ENCODE results near the gene CLCN2.

DNA sequence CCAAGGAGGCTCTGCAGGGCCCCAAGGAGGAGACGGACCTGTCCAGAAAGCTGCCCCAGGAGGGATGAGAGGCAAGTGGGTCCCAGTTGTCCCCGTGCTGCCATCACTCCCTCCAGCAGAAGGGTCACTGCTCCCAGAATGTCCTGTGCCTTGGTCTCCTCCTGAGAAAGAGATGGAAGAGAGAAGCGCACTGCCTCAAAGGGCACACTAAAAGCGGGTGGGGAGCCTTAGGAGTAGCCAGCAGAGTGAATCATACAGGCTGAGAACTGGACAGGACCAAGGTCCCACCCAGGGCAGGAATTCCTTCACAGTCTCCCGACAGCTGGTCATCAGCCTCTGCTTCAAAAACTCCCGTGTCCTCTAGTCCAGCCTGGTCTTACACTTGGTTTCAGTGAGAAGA is 12.0 kb upstream of the CLCN2 start:
- TF ChIP-seq TAF1 (IDR thresholded peaks at IDR 0.05; ENCODE audit: low read depth, low read length) (no peak), ZNF274 (IDR thresholded peaks at IDR 0.05; ENCODE audit: borderline replicate concordance, extremely low read depth, low read length) (no peak), RFX5 (IDR thresholded peaks at IDR 0.05; ENCODE audit: borderline replicate concordance, low read depth, low read length) (no peak), JUN (IDR thresholded peaks at IDR 0.05; ENCODE audit: low read depth, low read length) (no peak), POLR2A (IDR thresholded peaks at IDR 0.05; ENCODE audit: control extremely low read depth in 1 of 2, low read depth in 2 of 2, low read length in 2 of 2) (no peak), RAD21 (IDR thresholded peaks at IDR 0.05 in 1 of 2, conservative IDR thresholded peaks at IDR 0.05 in 1 of 2; ENCODE audit: low read depth in 2 of 2, low read length in 2 of 2) (no peak), SP2 (IDR thresholded peaks at IDR 0.05; ENCODE audit: low read length) (no peak), RNF2 (IDR thresholded peaks at IDR 0.05; ENCODE audit: borderline replicate concordance, low read depth, low read length, missing control alignments, poor library complexity, severe bottlenecking) (no peak), POLR2AphosphoS5 (IDR thresholded peaks at IDR 0.05; ENCODE audit: low read depth, low read length) (no peak), KDM1A (IDR thresholded peaks at IDR 0.05; ENCODE audit: borderline replicate concordance, low read length) (no peak)
- TF ChIP-seq, protein P1, sequence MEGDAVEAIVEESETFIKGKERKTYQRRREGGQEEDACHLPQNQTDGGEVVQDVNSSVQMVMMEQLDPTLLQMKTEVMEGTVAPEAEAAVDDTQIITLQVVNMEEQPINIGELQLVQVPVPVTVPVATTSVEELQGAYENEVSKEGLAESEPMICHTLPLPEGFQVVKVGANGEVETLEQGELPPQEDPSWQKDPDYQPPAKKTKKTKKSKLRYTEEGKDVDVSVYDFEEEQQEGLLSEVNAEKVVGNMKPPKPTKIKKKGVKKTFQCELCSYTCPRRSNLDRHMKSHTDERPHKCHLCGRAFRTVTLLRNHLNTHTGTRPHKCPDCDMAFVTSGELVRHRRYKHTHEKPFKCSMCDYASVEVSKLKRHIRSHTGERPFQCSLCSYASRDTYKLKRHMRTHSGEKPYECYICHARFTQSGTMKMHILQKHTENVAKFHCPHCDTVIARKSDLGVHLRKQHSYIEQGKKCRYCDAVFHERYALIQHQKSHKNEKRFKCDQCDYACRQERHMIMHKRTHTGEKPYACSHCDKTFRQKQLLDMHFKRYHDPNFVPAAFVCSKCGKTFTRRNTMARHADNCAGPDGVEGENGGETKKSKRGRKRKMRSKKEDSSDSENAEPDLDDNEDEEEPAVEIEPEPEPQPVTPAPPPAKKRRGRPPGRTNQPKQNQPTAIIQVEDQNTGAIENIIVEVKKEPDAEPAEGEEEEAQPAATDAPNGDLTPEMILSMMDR (IDR thresholded peaks at IDR 0.05; ENCODE audit: control extremely low read depth in 1 of 3, insufficient read depth in 1 of 3, low read depth in 1 of 3, low read length in 3 of 3) = no peak
- TF ChIP-seq, protein P2, sequence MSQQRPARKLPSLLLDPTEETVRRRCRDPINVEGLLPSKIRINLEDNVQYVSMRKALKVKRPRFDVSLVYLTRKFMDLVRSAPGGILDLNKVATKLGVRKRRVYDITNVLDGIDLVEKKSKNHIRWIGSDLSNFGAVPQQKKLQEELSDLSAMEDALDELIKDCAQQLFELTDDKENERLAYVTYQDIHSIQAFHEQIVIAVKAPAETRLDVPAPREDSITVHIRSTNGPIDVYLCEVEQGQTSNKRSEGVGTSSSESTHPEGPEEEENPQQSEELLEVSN (IDR thresholded peaks at IDR 0.05) = no peak
- TF ChIP-seq, protein P3, sequence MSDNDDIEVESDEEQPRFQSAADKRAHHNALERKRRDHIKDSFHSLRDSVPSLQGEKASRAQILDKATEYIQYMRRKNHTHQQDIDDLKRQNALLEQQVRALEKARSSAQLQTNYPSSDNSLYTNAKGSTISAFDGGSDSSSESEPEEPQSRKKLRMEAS (IDR thresholded peaks at IDR 0.05) = no peak
